ENCODE results near the gene HSPA9.

DNA sequence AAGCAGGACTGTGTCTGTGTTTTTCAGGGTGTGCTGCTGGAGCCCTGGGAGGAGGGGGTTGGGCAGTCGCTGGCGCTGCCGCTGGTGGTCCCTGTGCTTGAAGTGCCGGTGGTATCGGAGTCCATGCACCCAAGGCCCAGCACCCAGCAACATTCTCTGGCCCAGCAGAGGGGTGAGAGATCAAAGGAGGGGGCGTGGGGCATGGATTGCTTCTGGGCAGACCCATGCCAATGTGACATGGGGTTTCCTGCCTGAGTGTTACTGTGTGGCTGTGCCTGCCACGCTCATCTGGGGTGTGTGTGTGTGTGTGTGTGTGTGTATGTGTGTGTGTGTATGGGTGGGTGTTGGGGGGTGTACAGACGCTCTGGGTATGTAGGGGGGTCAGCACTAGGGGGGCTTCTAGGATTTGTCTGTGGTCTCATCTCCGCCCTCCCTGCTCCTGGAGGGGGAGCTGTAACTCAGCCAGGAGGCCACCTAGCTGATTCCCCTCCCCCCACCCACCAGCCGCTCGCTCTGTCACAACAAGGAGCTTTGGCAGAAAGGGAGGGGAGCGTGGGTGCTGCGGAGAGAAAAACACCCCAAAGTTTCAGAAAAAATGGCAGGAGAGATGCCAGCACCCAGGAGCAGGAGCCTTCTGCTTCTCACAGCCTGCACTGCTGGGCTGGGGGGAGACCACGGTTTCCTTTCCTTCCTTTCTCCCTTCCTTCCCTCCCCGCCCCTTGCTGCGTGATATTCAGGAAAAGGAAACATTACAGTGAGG, 35.9 kb upstream of the HSPA9 start:
- TF ChIP-seq CTCF (IDR thresholded peaks at IDR 0.05; ENCODE audit: borderline replicate concordance, extremely low read depth, low read length, poor library complexity, severe bottlenecking) (no peak), EZH2 (IDR thresholded peaks at IDR 0.05; ENCODE audit: borderline replicate concordance, low read depth, low read length, severe bottlenecking) (no peak)

Measured in DND-41 (cell line).